Neural cell (in vitro differentiated cells): Measurements from ENCODE around the gene PTPRA. TPM values are rescaled to one million over a fixed set of nuclear protein-coding genes. Genes with fewer than 3 reads are reported as not detected.

Source experiments
- H2AFZ ChIP-seq: fragments of 200-600, 300-800 bp; sonication (generic), shearing (Covaris generic); 2 replicates; pipeline ENCODE4 v1.6.0; 2014; ENCODE audit warnings: low read depth, mild to moderate bottlenecking, antibody characterized with exemption, low read length, moderate library complexity
- H3F3A ChIP-seq: fragments of 200-600 bp; shearing (Covaris generic); 2 replicates; pipeline ENCODE4 v1.6.1; 2016; ENCODE audit warnings: mild to moderate bottlenecking, moderate library complexity, mixed read lengths, antibody characterized with exemption, low read length; ENCODE audit not compliant: insufficient read depth, poor library complexity, severe bottlenecking
- H3K27ac ChIP-seq: fragments of 200-600, 300-800 bp; sonication (generic), shearing (Covaris generic); 2 replicates; pipeline ENCODE4 v1.5.1; 2014; ENCODE audit warnings: mild to moderate bottlenecking, low read length, moderate library complexity
- H3K27me3 ChIP-seq: fragments of 300-800, 200-600 bp; sonication (generic), shearing (Covaris generic); 2 replicates; pipeline ENCODE4 v1.6.0; 2014; ENCODE audit warnings: mild to moderate bottlenecking, low read depth, low read length, moderate library complexity; ENCODE audit not compliant: insufficient read depth
- H3K36me3 ChIP-seq: fragments of 300-800, 200-600 bp; sonication (generic), shearing (Covaris generic); 2 replicates; pipeline ENCODE4 v1.5.1; 2014; ENCODE audit warnings: mild to moderate bottlenecking, antibody characterized with exemption, low read length, moderate library complexity; ENCODE audit not compliant: insufficient read depth
- H3K4me2 ChIP-seq: fragments of 300-800, 200-600 bp; sonication (generic), shearing (Covaris generic); 2 replicates; pipeline ENCODE4 v1.6.0; 2014; ENCODE audit warnings: mild to moderate bottlenecking, low read length
- H3K4me3 ChIP-seq: fragments of 300-800, 200-600 bp; sonication (generic), shearing (Covaris generic); 2 replicates; pipeline ENCODE4 v1.5.1; 2014; ENCODE audit warnings: mild to moderate bottlenecking, low read length, moderate library complexity
- H3K79me2 ChIP-seq: fragments of 200-600 bp; shearing (Covaris generic); replicated peaks from 2 replicates; pipeline ENCODE4 v1.6.0; 2014; ENCODE audit warnings: mild to moderate bottlenecking, low read length, moderate library complexity; ENCODE audit not compliant: insufficient read depth
- H3K9ac ChIP-seq: fragments of 300-800, 200-600 bp; sonication (generic), shearing (Covaris generic); 2 replicates; pipeline ENCODE4 v1.6.1; 2016; ENCODE audit warnings: mild to moderate bottlenecking, low read length, mixed read lengths
- H3K9me2 ChIP-seq: fragments of 200-600 bp; shearing (Covaris generic); 2 replicates; pipeline ENCODE4 v1.6.1; 2016; ENCODE audit warnings: mild to moderate bottlenecking, low read length, mixed read lengths; ENCODE audit not compliant: insufficient read depth
- H3K9me3 ChIP-seq: fragments of 200-600, 300-800 bp; sonication (generic), shearing (Covaris generic); 2 replicates; pipeline ENCODE4 v1.6.1; 2016; ENCODE audit warnings: mild to moderate bottlenecking, mixed run types, low read length, moderate library complexity, mixed read lengths
- H4K20me1 ChIP-seq: fragments of 200-600 bp; shearing (Covaris generic); 2 replicates; pipeline ENCODE4 v1.6.1; 2016; ENCODE audit warnings: mild to moderate bottlenecking, mixed run types; ENCODE audit not compliant: insufficient read depth
- EP300 ChIP-seq: fragments of 450-650 bp; conservative IDR thresholded peaks from 2 replicates; pipeline ENCODE4 v1.6.1; 2014; ENCODE audit warnings: antibody characterized with exemption, mild to moderate bottlenecking, moderate library complexity; ENCODE audit not compliant: poor library complexity, severe bottlenecking
- EZH2 ChIP-seq: fragments of 200-600, 300-800 bp; shearing (Covaris generic), sonication (generic); IDR thresholded peaks from 2 replicates; pipeline ENCODE4 v1.6.1; 2014; ENCODE audit warnings: antibody characterized with exemption, low read length, borderline replicate concordance, mild to moderate bottlenecking; ENCODE audit not compliant: insufficient read depth, poor library complexity, severe bottlenecking
- MXI1 ChIP-seq: fragments of 450-650 bp; conservative IDR thresholded peaks from 2 replicates; pipeline ENCODE4 v1.6.1; 2014; ENCODE audit warnings: antibody characterized with exemption, mild to moderate bottlenecking; ENCODE audit not compliant: poor library complexity, severe bottlenecking
- POLR2AphosphoS5 ChIP-seq: IDR thresholded peaks from 2 replicates; pipeline ENCODE4 v1.6.1; 2012
- RAD21 ChIP-seq: fragments of 450-650 bp; conservative IDR thresholded peaks from 2 replicates; pipeline ENCODE4 v1.6.1; 2014; ENCODE audit warnings: antibody characterized with exemption, mild to moderate bottlenecking, moderate library complexity
- REST ChIP-seq: IDR thresholded peaks from 2 replicates; pipeline ENCODE4 v1.6.1; 2012; ENCODE audit warnings: borderline replicate concordance
- SMC3 ChIP-seq: fragments of 450-650 bp; conservative IDR thresholded peaks from 2 replicates; pipeline ENCODE4 v1.6.1; 2014; ENCODE audit warnings: antibody characterized with exemption, mild to moderate bottlenecking, moderate library complexity; ENCODE audit not compliant: poor library complexity
- TAF1 ChIP-seq: IDR thresholded peaks from 2 replicates; pipeline ENCODE4 v1.6.1; 2012; ENCODE audit warnings: low read depth
- polyA plus RNA-seq: library from polyadenylated mRNA; depleted of rRNA; stranded (reverse); fragments of >200 nt; gene quantifications from 2 replicates; pipeline ENCODE4 v1.2.3, GENCODE V29; 2014
- TF ChIP-seq, protein P1 (sequence below): fragments of 450-650 bp; IDR thresholded peaks from 2 replicates; pipeline ENCODE4 v1.5.1; 2014; ENCODE audit warnings: antibody characterized with exemption, mild to moderate bottlenecking, moderate library complexity; ENCODE audit not compliant: poor library complexity, severe bottlenecking

Gene PTPRA
- polyA plus RNA-seq, 1 donor from 2014 or later, result 68.2 TPM

DNA sequence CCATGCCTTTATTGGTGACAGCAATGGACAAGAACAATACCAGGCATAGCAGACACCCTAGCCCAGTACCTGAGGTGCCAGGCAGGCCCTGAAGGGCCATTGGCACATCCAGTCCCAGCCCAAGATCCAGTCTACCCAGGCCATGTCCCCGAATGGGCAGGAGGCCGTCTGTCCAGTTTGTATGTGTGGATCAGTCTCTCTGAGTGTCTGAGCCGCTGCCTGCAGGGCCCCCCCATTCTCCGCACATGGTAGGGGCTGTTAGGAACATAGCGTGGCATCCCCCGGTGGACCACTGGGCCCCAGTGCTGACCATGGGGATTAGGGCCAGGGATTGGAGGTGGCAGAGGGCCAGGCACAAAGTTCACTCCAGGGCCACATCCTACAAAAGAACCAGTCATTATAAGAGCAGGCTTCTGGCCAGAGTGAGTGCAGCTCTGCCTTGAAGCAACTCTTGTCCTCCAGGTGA, 37.9 kb upstream of the PTPRA start:
- H3K9ac ChIP-seq, result no peak overlapping the region
- TF ChIP-seq SMC3 (no peak), RAD21 (no peak), TAF1 (no peak), MXI1 (no peak), REST (no peak), POLR2AphosphoS5 (no peak), EZH2 (no peak), EP300 (no peak)
- TF ChIP-seq, protein P1, sequence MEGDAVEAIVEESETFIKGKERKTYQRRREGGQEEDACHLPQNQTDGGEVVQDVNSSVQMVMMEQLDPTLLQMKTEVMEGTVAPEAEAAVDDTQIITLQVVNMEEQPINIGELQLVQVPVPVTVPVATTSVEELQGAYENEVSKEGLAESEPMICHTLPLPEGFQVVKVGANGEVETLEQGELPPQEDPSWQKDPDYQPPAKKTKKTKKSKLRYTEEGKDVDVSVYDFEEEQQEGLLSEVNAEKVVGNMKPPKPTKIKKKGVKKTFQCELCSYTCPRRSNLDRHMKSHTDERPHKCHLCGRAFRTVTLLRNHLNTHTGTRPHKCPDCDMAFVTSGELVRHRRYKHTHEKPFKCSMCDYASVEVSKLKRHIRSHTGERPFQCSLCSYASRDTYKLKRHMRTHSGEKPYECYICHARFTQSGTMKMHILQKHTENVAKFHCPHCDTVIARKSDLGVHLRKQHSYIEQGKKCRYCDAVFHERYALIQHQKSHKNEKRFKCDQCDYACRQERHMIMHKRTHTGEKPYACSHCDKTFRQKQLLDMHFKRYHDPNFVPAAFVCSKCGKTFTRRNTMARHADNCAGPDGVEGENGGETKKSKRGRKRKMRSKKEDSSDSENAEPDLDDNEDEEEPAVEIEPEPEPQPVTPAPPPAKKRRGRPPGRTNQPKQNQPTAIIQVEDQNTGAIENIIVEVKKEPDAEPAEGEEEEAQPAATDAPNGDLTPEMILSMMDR, result no peak
- H3K9me2 ChIP-seq, result no peaks in the 10 kb centered on the region
- H4K20me1 ChIP-seq, result no peaks in the 10 kb centered on the region
- H3F3A ChIP-seq, result no peaks in the 10 kb centered on the region
- H3K27me3 ChIP-seq, result no peaks in the 10 kb centered on the region
- no peaks in the 10 kb centered on the region for H3K9me3 ChIP-seq
- no peaks in the 10 kb centered on the region for H3K79me2 ChIP-seq
- no peaks in the 10 kb centered on the region for H3K36me3 ChIP-seq
- no peak overlapping the region for H3K4me3 ChIP-seq
- no peak overlapping the region for H3K27ac ChIP-seq
- H3K4me2 ChIP-seq, result no peak overlapping the region
- H2AFZ ChIP-seq, result no peak overlapping the region

DNA sequence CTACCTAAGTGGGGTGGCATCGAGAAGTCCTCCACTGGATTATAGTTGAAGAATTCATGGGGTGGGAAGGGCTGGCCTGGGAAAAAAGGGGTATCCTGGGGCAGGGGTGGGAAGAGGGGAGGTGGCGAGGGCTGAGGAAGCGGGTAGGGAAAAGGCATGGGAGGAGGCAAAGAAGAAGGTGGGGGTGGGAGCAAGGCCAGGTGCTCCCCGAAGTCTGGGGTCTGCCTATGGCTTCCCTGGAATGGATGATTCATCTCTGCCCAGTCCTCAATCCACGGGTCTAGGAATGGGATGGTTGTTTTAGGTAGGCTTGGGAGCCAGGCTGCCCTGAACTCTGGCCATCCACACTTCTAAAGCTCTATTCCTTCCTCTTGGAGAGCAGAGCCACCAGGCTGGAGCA, 37.2 kb upstream of the PTPRA start:
- Histone ChIP-seq H4K20me1 (no peaks in the 10 kb centered on the region), H3K9ac (no peak overlapping the region), H3K27me3 (no peaks in the 10 kb centered on the region), H3K9me2 (no peaks in the 10 kb centered on the region), H3K79me2 (no peaks in the 10 kb centered on the region), H3F3A (no peaks in the 10 kb centered on the region), H3K36me3 (no peaks in the 10 kb centered on the region), H3K4me2 (no peak overlapping the region), H3K9me3 (no peaks in the 10 kb centered on the region), H3K27ac (no peak overlapping the region), H3K4me3 (no peak overlapping the region), H2AFZ (no peak overlapping the region)
- TF ChIP-seq SMC3 (no peak), POLR2AphosphoS5 (no peak), EZH2 (no peak), RAD21 (no peak), MXI1 (no peak), TAF1 (no peak), EP300 (no peak), REST (no peak)
- TF ChIP-seq, protein P1, result no peak
